ENCODE results near the gene ATP5PD.

- TF ChIP-seq EZH2 (IDR thresholded peaks at IDR 0.05; ENCODE audit: low read depth, low read length, severe bottlenecking) (no peak), CTCF (IDR thresholded peaks at IDR 0.05; ENCODE audit: control extremely low read depth in 1 of 3, insufficient read depth in 1 of 3, low read depth in 1 of 3, low read length in 3 of 3) (no peak), POLR2A (IDR thresholded peaks at IDR 0.05; ENCODE audit: control extremely low read depth in 1 of 2, low read depth in 2 of 2, low read length in 2 of 2) (no peak), SUZ12 (IDR thresholded peaks at IDR 0.05; ENCODE audit: low read length) (no peak), JUN (IDR thresholded peaks at IDR 0.05; ENCODE audit: low read depth, low read length) (no peak), TAF1 (IDR thresholded peaks at IDR 0.05; ENCODE audit: low read depth, low read length) (no peak), JUND (IDR thresholded peaks at IDR 0.05; ENCODE audit: low read length) (no peak)
Measured at GRCh38 chr17:75047398-75048098, 779 bp upstream of the ATP5PD start.
